ENCODE measurements around the gene TPST1.
"Not testable (repeated sequence)": the region's sequence is repeated elsewhere in the genome, so short reads cannot be mapped to it uniquely, and the experiment has no call there.

DNA sequence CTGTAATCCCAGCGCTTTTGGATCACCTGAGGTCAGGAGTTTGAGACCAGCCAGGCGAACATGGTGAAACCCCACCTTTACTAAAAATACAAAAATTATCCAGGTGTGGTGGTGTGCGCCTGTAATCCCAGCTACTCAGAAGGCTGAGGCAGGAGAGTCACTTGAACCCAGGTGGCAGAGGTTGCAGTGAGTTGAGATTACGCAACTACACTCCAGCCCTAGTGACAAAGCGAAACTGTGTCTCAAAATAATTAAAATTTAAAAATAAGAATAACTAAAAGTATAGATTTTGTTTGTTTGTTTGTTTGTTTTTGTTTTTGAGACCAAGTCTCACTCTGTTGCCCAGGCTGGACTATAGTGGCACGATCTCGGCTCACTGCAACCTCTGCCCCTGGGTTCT lies 49.1 kb upstream of the TPST1 start:
- TF ChIP-seq, protein P1, sequence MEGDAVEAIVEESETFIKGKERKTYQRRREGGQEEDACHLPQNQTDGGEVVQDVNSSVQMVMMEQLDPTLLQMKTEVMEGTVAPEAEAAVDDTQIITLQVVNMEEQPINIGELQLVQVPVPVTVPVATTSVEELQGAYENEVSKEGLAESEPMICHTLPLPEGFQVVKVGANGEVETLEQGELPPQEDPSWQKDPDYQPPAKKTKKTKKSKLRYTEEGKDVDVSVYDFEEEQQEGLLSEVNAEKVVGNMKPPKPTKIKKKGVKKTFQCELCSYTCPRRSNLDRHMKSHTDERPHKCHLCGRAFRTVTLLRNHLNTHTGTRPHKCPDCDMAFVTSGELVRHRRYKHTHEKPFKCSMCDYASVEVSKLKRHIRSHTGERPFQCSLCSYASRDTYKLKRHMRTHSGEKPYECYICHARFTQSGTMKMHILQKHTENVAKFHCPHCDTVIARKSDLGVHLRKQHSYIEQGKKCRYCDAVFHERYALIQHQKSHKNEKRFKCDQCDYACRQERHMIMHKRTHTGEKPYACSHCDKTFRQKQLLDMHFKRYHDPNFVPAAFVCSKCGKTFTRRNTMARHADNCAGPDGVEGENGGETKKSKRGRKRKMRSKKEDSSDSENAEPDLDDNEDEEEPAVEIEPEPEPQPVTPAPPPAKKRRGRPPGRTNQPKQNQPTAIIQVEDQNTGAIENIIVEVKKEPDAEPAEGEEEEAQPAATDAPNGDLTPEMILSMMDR (conservative IDR thresholded peaks at IDR 0.05; ENCODE audit: low read length): not testable (repeated sequence)
- not testable (repeated sequence) for TF ChIP-seq EZH2phosphoT487 (IDR thresholded peaks at IDR 0.05; ENCODE audit: borderline replicate concordance)
